Osteoblast (primary cell): ENCODE measurements around the gene ADGRG3. TPM values are rescaled to one million over a fixed set of nuclear protein-coding genes. Genes with fewer than 3 reads are reported as not detected.

ENCODE experiments used
- DNase-seq: peaks from one replicate; pipeline ENCODE4 v3.0.0; 2011; ENCODE audit warnings: low spot score, mixed read lengths; ENCODE audit not compliant: insufficient read length; ENCODE audit errors: missing footprints
- H2AFZ ChIP-seq: 2 replicates; pipeline ENCODE4 v1.6.0; 2011; ENCODE audit warnings: mild to moderate bottlenecking, low read length
- H3K27ac ChIP-seq: 2 replicates; pipeline ENCODE4 v1.5.1; 2011; ENCODE audit warnings: mild to moderate bottlenecking, low read depth, low read length, moderate library complexity
- H3K27me3 ChIP-seq: 2 replicates; pipeline ENCODE4 v1.6.0; 2012; ENCODE audit warnings: mild to moderate bottlenecking, control low read depth, inconsistent platforms, low read length, moderate library complexity; ENCODE audit not compliant: insufficient read depth
- H3K36me3 ChIP-seq: 2 replicates; pipeline ENCODE4 v1.5.1; 2011; ENCODE audit warnings: mild to moderate bottlenecking, low read length, control low read depth, moderate library complexity; ENCODE audit not compliant: insufficient read depth
- H3K4me1 ChIP-seq: 2 replicates; pipeline ENCODE4 v1.5.1; 2011; ENCODE audit warnings: mild to moderate bottlenecking, low read length, control low read depth, moderate library complexity; ENCODE audit not compliant: insufficient read depth
- H3K4me2 ChIP-seq: 2 replicates; pipeline ENCODE4 v1.6.0; 2011; ENCODE audit warnings: mild to moderate bottlenecking, low read length; ENCODE audit not compliant: insufficient read depth
- H3K4me3 ChIP-seq: fragments of 200-600 bp; sonication (generic); 3 replicates; pipeline ENCODE4 v1.5.1; 2012; ENCODE audit warnings: mild to moderate bottlenecking, low read length, inconsistent platforms; ENCODE audit not compliant: insufficient read depth
- H3K79me2 ChIP-seq: 2 replicates; pipeline ENCODE4 v1.6.0; 2012; ENCODE audit warnings: mild to moderate bottlenecking, low read length, control low read depth, inconsistent platforms; ENCODE audit not compliant: insufficient read depth
- H3K9me3 ChIP-seq: 2 replicates; pipeline ENCODE4 v1.5.1; 2011; ENCODE audit warnings: low read depth, low read length, control low read depth
- H4K20me1 ChIP-seq: 2 replicates; pipeline ENCODE4 v1.6.0; 2012; ENCODE audit warnings: mild to moderate bottlenecking, low read length, control low read depth; ENCODE audit not compliant: insufficient read depth
- total RNA-seq: library from RNA; depleted of rRNA; stranded (reverse); fragments of >200 nt; gene quantifications from 2 replicates; pipeline ENCODE4 v1.2.3, GENCODE V29; 2012
- TF ChIP-seq, protein P1 (sequence below): IDR thresholded peaks from 2 replicates; pipeline ENCODE4 v1.5.1; 2011; ENCODE audit warnings: mild to moderate bottlenecking, low read depth, low read length, moderate library complexity; ENCODE audit errors: extremely low read depth

Gene ADGRG3
- total RNA-seq, 1 donor: not detected

DNA sequence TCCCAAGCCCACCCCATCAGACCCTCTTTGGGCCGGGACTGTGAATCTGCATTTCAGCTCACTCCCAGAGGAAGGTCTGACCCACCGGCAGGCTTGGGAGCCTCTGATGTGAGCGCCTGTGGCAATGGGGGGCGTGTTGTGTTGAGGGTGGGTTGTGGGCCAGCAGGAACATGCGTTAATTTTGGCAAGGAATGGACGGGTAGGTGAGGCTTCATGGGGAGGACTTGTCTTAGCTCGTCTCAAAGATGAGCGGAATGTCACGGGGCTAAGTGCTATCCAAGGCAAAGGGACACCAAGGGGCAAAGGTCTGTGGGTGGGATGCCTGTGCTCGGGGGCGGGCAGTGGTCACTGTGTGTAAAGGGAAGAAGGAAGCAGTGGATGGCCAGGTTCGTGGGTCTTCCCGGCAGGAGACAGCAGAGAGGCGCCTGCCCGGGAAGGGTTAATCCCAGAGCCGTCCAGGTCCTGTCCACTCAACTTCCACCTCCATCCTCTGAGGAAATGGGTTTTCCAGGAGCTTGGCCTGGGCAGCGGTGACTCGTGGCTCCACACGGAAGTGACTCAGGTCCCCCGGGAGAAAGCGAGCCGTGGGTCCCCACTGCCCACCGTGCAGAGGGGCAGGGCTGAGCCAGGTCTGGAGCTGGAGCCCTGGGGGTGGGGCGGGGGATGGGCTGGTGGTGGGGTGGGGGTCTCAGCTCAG lies 22.3 kb upstream of the ADGRG3 start:
- no peaks in the 10 kb centered on the region for H3K79me2 ChIP-seq
- no peaks in the 10 kb centered on the region for H3K9me3 ChIP-seq
- peak overlapping the region; percentile 40 for H3K4me2 ChIP-seq
- H4K20me1 ChIP-seq: no peaks in the 10 kb centered on the region
- peaks cover 34% of the 10 kb centered on the region for H3K4me1 ChIP-seq
- DNase-seq: peak; percentile 98
- no peak overlapping the region for H3K27ac ChIP-seq
- no peak overlapping the region for H3K4me3 ChIP-seq
- TF ChIP-seq, protein P1, sequence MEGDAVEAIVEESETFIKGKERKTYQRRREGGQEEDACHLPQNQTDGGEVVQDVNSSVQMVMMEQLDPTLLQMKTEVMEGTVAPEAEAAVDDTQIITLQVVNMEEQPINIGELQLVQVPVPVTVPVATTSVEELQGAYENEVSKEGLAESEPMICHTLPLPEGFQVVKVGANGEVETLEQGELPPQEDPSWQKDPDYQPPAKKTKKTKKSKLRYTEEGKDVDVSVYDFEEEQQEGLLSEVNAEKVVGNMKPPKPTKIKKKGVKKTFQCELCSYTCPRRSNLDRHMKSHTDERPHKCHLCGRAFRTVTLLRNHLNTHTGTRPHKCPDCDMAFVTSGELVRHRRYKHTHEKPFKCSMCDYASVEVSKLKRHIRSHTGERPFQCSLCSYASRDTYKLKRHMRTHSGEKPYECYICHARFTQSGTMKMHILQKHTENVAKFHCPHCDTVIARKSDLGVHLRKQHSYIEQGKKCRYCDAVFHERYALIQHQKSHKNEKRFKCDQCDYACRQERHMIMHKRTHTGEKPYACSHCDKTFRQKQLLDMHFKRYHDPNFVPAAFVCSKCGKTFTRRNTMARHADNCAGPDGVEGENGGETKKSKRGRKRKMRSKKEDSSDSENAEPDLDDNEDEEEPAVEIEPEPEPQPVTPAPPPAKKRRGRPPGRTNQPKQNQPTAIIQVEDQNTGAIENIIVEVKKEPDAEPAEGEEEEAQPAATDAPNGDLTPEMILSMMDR: no peak
- H3K36me3 ChIP-seq: no peaks in the 10 kb centered on the region
- H2AFZ ChIP-seq: no peak overlapping the region
- no peaks in the 10 kb centered on the region for H3K27me3 ChIP-seq

DNA sequence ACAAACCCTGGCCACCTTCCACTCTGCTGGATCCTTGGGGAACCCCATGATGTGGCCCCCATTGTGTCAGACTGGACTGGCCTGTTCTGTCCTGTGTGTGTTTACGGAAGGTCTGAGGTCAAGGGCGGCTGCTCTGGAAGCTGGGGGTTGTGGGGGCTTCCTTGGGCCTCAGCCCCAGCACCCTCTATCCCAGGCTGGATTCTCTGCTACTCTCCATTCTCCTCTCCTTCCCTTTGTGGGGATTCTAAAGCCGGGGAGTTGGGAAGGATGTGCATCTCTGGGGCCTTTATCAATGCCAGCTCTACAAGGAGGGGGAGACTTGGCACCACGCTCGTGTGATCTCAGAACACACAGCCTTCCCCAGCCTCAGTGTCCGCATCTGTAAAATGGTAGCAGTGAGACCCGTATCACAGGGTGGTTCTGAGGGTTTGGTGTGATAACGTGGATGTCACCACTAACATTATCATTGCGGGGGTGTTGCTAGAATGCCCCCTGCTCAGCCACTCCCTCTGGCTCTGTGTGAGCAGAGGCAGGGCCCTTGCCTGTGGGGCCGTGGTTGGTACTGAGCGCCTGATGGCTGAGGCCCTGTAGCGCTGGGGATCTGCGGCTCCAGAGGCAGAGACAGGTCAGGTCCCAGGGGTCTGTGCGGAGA lies 21.6 kb upstream of the ADGRG3 start:
- Histone ChIP-seq H2AFZ (no peak overlapping the region), H3K79me2 (no peaks in the 10 kb centered on the region), H3K27me3 (no peaks in the 10 kb centered on the region), H3K9me3 (no peaks in the 10 kb centered on the region), H3K36me3 (no peaks in the 10 kb centered on the region), H3K27ac (no peak overlapping the region), H3K4me3 (no peak overlapping the region), H4K20me1 (no peaks in the 10 kb centered on the region), H3K4me2 (no peak overlapping the region), H3K4me1 (peaks cover 34% of the 10 kb centered on the region)
- TF ChIP-seq, protein P1: no peak
- DNase-seq: no peak

DNA sequence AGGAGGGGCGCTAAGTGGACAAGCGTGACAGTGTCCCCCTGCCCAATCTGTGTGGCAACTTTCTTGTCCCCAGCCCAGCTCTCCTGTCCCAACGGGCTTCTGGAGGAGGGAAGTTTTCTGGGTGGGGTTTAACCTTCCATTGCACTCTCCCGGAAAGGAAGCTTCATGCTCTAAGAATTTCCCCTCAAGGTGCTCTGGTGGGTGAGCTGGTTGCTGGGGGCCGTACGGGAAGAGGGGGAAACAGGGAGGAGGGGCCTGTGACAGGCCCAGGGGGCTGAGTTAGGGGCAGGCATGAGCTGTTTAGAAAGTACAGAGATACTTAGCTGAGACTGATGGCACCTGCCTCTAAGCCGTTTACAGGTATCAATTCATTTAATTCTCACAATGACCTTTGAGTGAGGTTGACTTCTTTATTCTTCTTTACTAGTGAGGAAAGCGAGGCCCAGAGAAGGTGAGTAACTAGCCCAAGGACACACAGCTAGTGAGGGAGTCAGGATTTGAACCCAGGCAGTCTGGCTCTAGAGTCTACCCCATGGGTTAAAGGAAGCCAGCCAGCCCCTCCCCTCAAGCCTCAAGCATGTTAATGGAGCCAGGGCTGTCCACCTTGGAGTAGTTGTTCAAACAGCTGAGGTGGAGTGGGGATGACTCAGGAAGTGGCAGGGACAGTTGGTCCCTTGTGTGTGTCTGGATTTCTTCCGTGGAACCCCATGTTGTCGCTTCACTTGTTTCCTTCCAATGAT lies 20.8 kb upstream of the ADGRG3 start:
- H3K4me1 ChIP-seq: peaks cover 34% of the 10 kb centered on the region
- no peaks in the 10 kb centered on the region for H4K20me1 ChIP-seq
- no peaks in the 10 kb centered on the region for H3K27me3 ChIP-seq
- H3K4me2 ChIP-seq: no peak overlapping the region
- DNase-seq: no peak
- TF ChIP-seq, protein P1: no peak
- no peaks in the 10 kb centered on the region for H3K79me2 ChIP-seq
- H3K4me3 ChIP-seq: no peak overlapping the region
- no peaks in the 10 kb centered on the region for H3K9me3 ChIP-seq
- no peak overlapping the region for H2AFZ ChIP-seq
- H3K36me3 ChIP-seq: no peaks in the 10 kb centered on the region
- H3K27ac ChIP-seq: no peak overlapping the region

DNA sequence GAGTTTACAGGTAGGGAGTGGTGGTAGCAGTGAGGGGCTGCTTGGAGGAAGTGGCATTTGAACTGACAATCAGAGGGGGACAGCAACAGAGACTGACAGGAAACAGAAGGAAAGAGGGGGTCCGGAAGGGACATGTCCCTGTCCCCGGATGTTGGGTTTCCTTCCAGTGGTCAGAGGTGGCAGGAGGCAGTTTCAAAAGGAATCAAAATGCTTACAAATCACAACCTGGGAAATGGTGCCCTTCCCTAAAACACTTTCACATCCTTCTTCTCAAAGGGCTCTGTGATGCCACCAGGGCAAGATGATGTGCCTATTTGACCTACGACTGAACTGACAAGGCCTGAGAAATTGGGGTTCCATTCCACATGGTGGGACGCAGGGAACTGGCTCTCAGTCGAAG lies 20.0 kb upstream of the ADGRG3 start:
- TF ChIP-seq, protein P1: no peak
- H3K27ac ChIP-seq: no peak overlapping the region
- no peak overlapping the region for H3K4me3 ChIP-seq
- H3K36me3 ChIP-seq: no peaks in the 10 kb centered on the region
- H3K9me3 ChIP-seq: no peaks in the 10 kb centered on the region
- no peak overlapping the region for H2AFZ ChIP-seq
- DNase-seq: no peak
- no peak overlapping the region for H3K4me2 ChIP-seq
- no peaks in the 10 kb centered on the region for H3K79me2 ChIP-seq
- H3K4me1 ChIP-seq: peaks cover 28% of the 10 kb centered on the region
- H4K20me1 ChIP-seq: no peaks in the 10 kb centered on the region
- no peaks in the 10 kb centered on the region for H3K27me3 ChIP-seq
